Keratinocyte (primary cell): ENCODE measurements around the gene POLK. TPM values are rescaled to one million over a fixed set of nuclear protein-coding genes. Genes with fewer than 3 reads are reported as not detected.
"Not testable (repeated sequence)": the region's sequence is repeated elsewhere in the genome, so short reads cannot be mapped to it uniquely, and the experiment has no call there.

ENCODE experiments used
- DNase-seq: peaks from one replicate; pipeline ENCODE4 v3.0.0-alpha.2; 2011; ENCODE audit warnings: low read depth, missing footprints, low spot score
- FAIRE-seq: peaks from 2 replicates; lab custom pipeline; 2011; peaks lifted over from hg19 to GRCh38; lab: Jason Lieb, UNC
- H2AFZ ChIP-seq: 2 replicates; pipeline ENCODE4 v1.6.0; 2012; ENCODE audit warnings: low read length, control low read depth, inconsistent platforms; ENCODE audit not compliant: control insufficient read depth
- H3K27ac ChIP-seq: 2 replicates; pipeline ENCODE4 v1.5.1; 2011; ENCODE audit warnings: low read length; ENCODE audit not compliant: control insufficient read depth, insufficient read depth
- H3K27me3 ChIP-seq: 3 replicates; pipeline ENCODE4 v1.6.0; 2011; ENCODE audit warnings: low read length; ENCODE audit not compliant: control insufficient read depth, insufficient read depth; ENCODE audit errors: extremely low read depth
- H3K36me3 ChIP-seq, 2 experiments: 2 replicates in 1 of 2; 3 replicates in 1 of 2; pipeline ENCODE4 v1.5.1; 2011; ENCODE audit warnings: low read length in 2 of 2, mild to moderate bottlenecking in 1 of 2; ENCODE audit not compliant: control insufficient read depth in 2 of 2, insufficient read depth in 2 of 2; ENCODE audit errors: extremely low read depth in 1 of 2
- H3K4me1 ChIP-seq: 3 replicates; pipeline ENCODE4 v1.5.1; 2011; ENCODE audit warnings: low read length; ENCODE audit not compliant: control insufficient read depth, insufficient read depth; ENCODE audit errors: extremely low read depth
- H3K4me2 ChIP-seq: 3 replicates; pipeline ENCODE4 v1.6.0; 2011; ENCODE audit warnings: low read depth, low read length; ENCODE audit not compliant: control insufficient read depth, insufficient read depth; ENCODE audit errors: extremely low read depth
- H3K4me3 ChIP-seq, 3 experiments: fragments of 200-600 bp in 1 of 3; sonication (generic) in 1 of 3; 2 replicates in 2 of 3; 3 replicates in 1 of 3; pipeline ENCODE4 v1.5.1; 2011 to 2016; ENCODE audit warnings: low read length in 3 of 3, mild to moderate bottlenecking in 3 of 3, control low read depth in 2 of 3, inconsistent platforms in 1 of 3, low read depth in 1 of 3, mixed read lengths in 1 of 3, mixed run types in 1 of 3, moderate library complexity in 1 of 3; ENCODE audit not compliant: control insufficient read depth in 2 of 3, insufficient read depth in 2 of 3; ENCODE audit errors: extremely low read depth in 1 of 3
- H3K79me2 ChIP-seq: 2 replicates; pipeline ENCODE4 v1.6.0; 2012; ENCODE audit warnings: low read length; ENCODE audit not compliant: control insufficient read depth, insufficient read depth
- H3K9ac ChIP-seq: 3 replicates; pipeline ENCODE4 v1.6.0; 2011; ENCODE audit warnings: low read length; ENCODE audit not compliant: control insufficient read depth, insufficient read depth; ENCODE audit errors: extremely low read depth
- H3K9me1 ChIP-seq: 3 replicates; pipeline ENCODE4 v1.6.0; 2011; ENCODE audit warnings: low read length; ENCODE audit not compliant: control insufficient read depth, insufficient read depth; ENCODE audit errors: extremely low read depth
- H3K9me3 ChIP-seq: 2 replicates; pipeline ENCODE4 v1.5.1; 2012; ENCODE audit warnings: low read depth, low read length; ENCODE audit not compliant: control insufficient read depth
- H4K20me1 ChIP-seq: 3 replicates; pipeline ENCODE4 v1.6.0; 2011; ENCODE audit warnings: low read length; ENCODE audit not compliant: control insufficient read depth, insufficient read depth; ENCODE audit errors: extremely low read depth
- EZH2 ChIP-seq: IDR thresholded peaks from one replicate; pipeline ENCODE4 v1.6.1; 2012; ENCODE audit warnings: inconsistent platforms, mild to moderate bottlenecking, low read length, moderate library complexity
- dilution Hi-C: fragments of 300-500 bp; cut with MboI; formaldehyde crosslinking; loops from one replicate; pipeline ENCODE4 v1.7.0; 2020; ENCODE audit warnings: low sequenced_read_pairs; ENCODE audit not compliant: extremely low pct_ligation_motif_present
- polyA plus RNA-seq, 5 experiments: library from polyadenylated mRNA; depleted of rRNA in 3 of 5; stranded (reverse) in 3 of 5; stranded (forward) in 1 of 5; unstranded in 1 of 5; fragments of >200 nt; gene quantifications; 1 replicate in 1 of 5; 2 replicates in 3 of 5; 3 replicates in 1 of 5; pipeline versions ENCODE4 v1.2.1 to v1.2.3, GENCODE V29; 2011 to 2012; ENCODE audit warnings: missing spikeins in 2 of 5, low read depth in 1 of 5, low replicate concordance in 1 of 5
- TF ChIP-seq, protein P1 (sequence below), 3 experiments: IDR thresholded peaks in 1 of 3; conservative IDR thresholded peaks in 1 of 3; optimal IDR thresholded peaks in 1 of 3; 2 replicates in 2 of 3; 3 replicates in 1 of 3; pipeline versions ENCODE3 to v1.5.1; 2011; ENCODE audit warnings: low read length in 3 of 3, mild to moderate bottlenecking in 3 of 3, moderate library complexity in 2 of 3, control low read depth in 1 of 3, inconsistent platforms in 1 of 3; ENCODE audit not compliant: insufficient read depth in 2 of 3; ENCODE audit errors: extremely low read depth in 1 of 3

The POLK gene
- polyA plus RNA-seq, 1 donor (not counting 4 experiments of a cell fraction or from before 2014, with no cell fraction given): 25.8 TPM

DNA sequence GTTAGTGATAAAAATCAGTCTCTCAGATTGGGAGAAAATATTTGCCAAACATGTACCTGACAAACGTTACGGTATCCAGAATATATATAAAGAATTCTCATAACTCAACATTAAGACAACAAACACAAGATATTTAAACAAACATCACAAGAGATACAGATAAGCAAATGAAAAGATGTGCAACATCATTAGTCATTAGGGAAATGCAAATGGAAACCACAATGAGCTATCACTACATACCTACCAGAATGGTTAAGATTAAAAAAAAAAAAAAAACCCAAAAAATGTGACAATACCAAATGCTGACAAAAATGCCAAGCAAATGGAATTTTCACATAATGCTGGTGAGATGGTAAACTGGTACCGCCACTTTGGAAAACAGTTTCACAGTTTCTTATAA, 15.7 kb upstream of the POLK start:
- peaks cover 11% of the 10 kb centered on the region for H3K79me2 ChIP-seq
- H3K4me2 ChIP-seq: no peak overlapping the region
- no peaks in the 10 kb centered on the region for H3K27me3 ChIP-seq
- FAIRE-seq: no peak
- no peak overlapping the region for H3K9ac ChIP-seq
- dilution Hi-C loops: no loop called here
- H3K9me1 ChIP-seq: no peaks in the 10 kb centered on the region
- no peak for DNase-seq
- H3K9me3 ChIP-seq: no peaks in the 10 kb centered on the region
- no peaks in the 10 kb centered on the region for H4K20me1 ChIP-seq
- no peak overlapping the region for H3K27ac ChIP-seq
- peaks cover 0 to 1% of the 10 kb centered on the region in 2 experiments for H3K36me3 ChIP-seq
- no peaks in the 10 kb centered on the region for H3K4me1 ChIP-seq
- H2AFZ ChIP-seq: no peak overlapping the region
- no peak overlapping the region for H3K4me3 ChIP-seq
- TF ChIP-seq EZH2: no peak
- TF ChIP-seq, protein P1, sequence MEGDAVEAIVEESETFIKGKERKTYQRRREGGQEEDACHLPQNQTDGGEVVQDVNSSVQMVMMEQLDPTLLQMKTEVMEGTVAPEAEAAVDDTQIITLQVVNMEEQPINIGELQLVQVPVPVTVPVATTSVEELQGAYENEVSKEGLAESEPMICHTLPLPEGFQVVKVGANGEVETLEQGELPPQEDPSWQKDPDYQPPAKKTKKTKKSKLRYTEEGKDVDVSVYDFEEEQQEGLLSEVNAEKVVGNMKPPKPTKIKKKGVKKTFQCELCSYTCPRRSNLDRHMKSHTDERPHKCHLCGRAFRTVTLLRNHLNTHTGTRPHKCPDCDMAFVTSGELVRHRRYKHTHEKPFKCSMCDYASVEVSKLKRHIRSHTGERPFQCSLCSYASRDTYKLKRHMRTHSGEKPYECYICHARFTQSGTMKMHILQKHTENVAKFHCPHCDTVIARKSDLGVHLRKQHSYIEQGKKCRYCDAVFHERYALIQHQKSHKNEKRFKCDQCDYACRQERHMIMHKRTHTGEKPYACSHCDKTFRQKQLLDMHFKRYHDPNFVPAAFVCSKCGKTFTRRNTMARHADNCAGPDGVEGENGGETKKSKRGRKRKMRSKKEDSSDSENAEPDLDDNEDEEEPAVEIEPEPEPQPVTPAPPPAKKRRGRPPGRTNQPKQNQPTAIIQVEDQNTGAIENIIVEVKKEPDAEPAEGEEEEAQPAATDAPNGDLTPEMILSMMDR (optimal IDR thresholded peaks at IDR 0.05 in 1 of 3, IDR thresholded peaks at IDR 0.05 in 1 of 3, conservative IDR thresholded peaks at IDR 0.05 in 1 of 3; ENCODE audit: extremely low read depth in 1 of 3, insufficient read depth in 2 of 3, low read length in 3 of 3): no peak

DNA sequence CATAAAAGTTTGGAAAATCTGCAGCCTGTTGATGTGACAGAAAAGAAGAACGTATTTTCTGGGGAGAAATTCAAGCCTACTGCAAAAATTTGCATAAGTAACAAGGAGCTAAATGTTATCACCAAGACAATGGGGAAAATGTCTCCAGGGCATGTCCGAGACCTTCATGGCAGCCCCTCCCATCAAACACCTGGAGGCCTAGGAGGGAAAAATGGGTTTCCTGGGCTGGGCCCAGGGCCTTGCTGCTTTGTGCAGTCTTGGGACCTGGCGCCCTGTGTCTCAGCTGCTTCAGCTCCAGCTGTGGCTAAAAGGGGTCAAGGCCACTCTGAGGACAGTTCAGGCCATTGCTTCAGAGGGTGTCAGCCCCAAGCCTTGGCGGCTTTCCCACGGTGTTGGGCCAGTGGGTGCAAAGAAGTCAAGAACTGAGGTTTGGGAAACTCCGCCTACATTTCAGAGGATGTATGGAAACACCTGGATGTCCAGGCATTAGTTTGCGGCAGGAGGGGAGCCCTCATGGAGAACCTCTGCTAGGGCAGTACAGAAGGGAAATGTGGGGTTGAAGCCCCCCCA, 13.4 kb upstream of the POLK start:
- no peak for DNase-seq
- dilution Hi-C loops: no loop called here

DNA sequence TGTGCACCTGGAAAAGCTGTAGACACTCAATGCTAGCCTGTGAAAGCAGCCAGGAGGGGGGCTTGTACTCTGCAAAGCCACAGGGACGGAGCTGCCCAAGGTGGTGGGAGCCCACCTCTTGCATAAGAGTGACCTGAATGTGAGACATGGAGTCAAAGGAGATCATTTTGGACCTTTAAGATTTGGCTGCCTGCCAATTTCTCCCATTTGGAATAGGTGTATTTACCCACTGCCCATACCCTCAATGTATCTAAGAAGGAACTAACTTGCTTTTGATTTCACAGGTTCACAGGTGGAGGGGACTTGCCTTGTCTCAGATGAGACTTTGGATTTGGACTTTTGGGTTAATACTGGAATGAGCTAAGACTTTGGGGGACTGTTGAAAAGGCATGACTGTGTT, 12.8 kb upstream of the POLK start:
- H3K27ac ChIP-seq, H3K9me3 ChIP-seq, H2AFZ ChIP-seq, H3K4me3 ChIP-seq, DNase-seq, H4K20me1 ChIP-seq, dilution Hi-C loops, H3K27me3 ChIP-seq, FAIRE-seq, H3K4me2 ChIP-seq, H3K9ac ChIP-seq, H3K9me1 ChIP-seq, H3K4me1 ChIP-seq, H3K36me3 ChIP-seq: not testable (repeated sequence)
- peaks cover 18% of the 10 kb centered on the region for H3K79me2 ChIP-seq

More for the DNA sequence above, 13.4 kb upstream of the POLK start:
- no peaks in the 10 kb centered on the region for H3K9me3 ChIP-seq
- no peaks in the 10 kb centered on the region for H3K4me1 ChIP-seq
- H3K27ac ChIP-seq: no peak overlapping the region
- no peak overlapping the region for H3K4me3 ChIP-seq
- no peaks in the 10 kb centered on the region for H3K27me3 ChIP-seq
- H4K20me1 ChIP-seq: no peaks in the 10 kb centered on the region
- H3K79me2 ChIP-seq: peaks cover 18% of the 10 kb centered on the region
- H3K36me3 ChIP-seq: peaks cover 0 to 1% of the 10 kb centered on the region in 2 experiments
- H2AFZ ChIP-seq: no peak overlapping the region
- H3K9ac ChIP-seq: no peak overlapping the region
- no peak overlapping the region for H3K4me2 ChIP-seq
- H3K9me1 ChIP-seq: no peaks in the 10 kb centered on the region
- no peak for FAIRE-seq
- TF ChIP-seq, protein P1 (optimal IDR thresholded peaks at IDR 0.05 in 1 of 3, IDR thresholded peaks at IDR 0.05 in 1 of 3, conservative IDR thresholded peaks at IDR 0.05 in 1 of 3; ENCODE audit: extremely low read depth in 1 of 3, insufficient read depth in 2 of 3, low read length in 3 of 3): no peak
- TF ChIP-seq EZH2: no peak

DNA sequence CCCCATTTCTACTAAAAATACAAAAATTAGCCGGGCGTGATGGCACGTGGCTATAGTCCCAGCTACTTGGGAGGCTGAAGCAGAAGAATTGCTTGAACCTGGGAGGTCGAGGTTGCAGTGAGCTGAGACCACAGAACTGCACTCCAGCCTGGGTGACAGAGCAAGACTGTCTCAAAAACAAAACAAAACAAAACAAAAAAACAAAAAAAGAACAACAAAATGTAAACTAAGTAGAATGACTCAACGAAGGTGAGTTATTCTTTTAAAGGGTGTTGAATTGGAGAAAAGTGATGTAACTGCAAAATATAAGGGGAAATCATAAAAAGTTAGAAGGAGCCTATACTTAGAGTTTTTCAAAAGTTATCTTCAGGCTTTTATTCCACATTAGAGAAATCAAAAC, 6.6 kb upstream of the POLK start:
- H3K9ac ChIP-seq, DNase-seq, H3K4me1 ChIP-seq, H3K9me1 ChIP-seq, H3K4me2 ChIP-seq, H3K27me3 ChIP-seq, dilution Hi-C loops, FAIRE-seq, H3K27ac ChIP-seq, H3K4me3 ChIP-seq, H3K9me3 ChIP-seq, H3K36me3 ChIP-seq, H2AFZ ChIP-seq, H4K20me1 ChIP-seq: not testable (repeated sequence)
- peaks cover 50% of the 10 kb centered on the region for H3K79me2 ChIP-seq
